Prostate gland (tissue), 2 donors: Measurements from ENCODE around the gene PLA2G4E. TPM values are rescaled to one million over a fixed set of nuclear protein-coding genes. Genes with fewer than 3 reads are reported as not detected.

Experiments used
- DNase-seq: peaks from one replicate; pipeline ENCODE4 v3.0.0-alpha.2; 2019; ENCODE audit warnings: low spot score
- H3K27ac ChIP-seq, 2 donors: fragments of 200-600 bp; sonication (generic); 2 replicates each; pipeline ENCODE4 v1.5.1; 2017 to 2019
- H3K27me3 ChIP-seq: fragments of 200-600 bp; sonication (generic); replicated peaks from 2 replicates; pipeline ENCODE4 v1.5.1; 2019; ENCODE audit not compliant: insufficient read depth
- H3K36me3 ChIP-seq, 2 donors: fragments of 200-600 bp; sonication (generic); 1 replicate in 1 of 2; 2 replicates in 1 of 2; pipeline versions ENCODE4 v1.5.1 to v1.8.1; 2017 to 2019
- H3K4me1 ChIP-seq: fragments of 200-600 bp; sonication (generic); replicated peaks from 2 replicates; pipeline ENCODE4 v1.5.1; 2019
- H3K4me3 ChIP-seq, 2 donors: fragments of 200-600 bp; sonication (generic); 2 replicates each; pipeline ENCODE4 v1.5.1; 2017 to 2019
- H3K9me3 ChIP-seq: fragments of 200-600 bp; sonication (generic); 2 replicates; pipeline ENCODE4 v1.5.1; 2017
- POLR2A ChIP-seq: fragments of 450-650 bp; IDR thresholded peaks from one replicate; pipeline ENCODE4 v1.6.1; 2016; ENCODE audit warnings: antibody characterized with exemption, mild to moderate bottlenecking
- POLR2AphosphoS5 ChIP-seq: sonication (generic); formaldehyde crosslinking; IDR thresholded peaks from one replicate; pipeline ENCODE4 v1.6.1; 2017; ENCODE audit warnings: antibody characterized with exemption
- WGBS: methylation state at CpG from one replicate; pipeline ENCODE4 v1.1.5; 2018; 5-methylcytosine and 5-hydroxymethylcytosine counted together
- intact Hi-C: fragments of 100-400 bp; cut with DNase I; formaldehyde crosslinking; loops from one replicate; pipeline ENCODE4 v1.14.2; 2022
- total RNA-seq, 2 donors: library from RNA; depleted of rRNA; stranded (reverse); fragments of >200 nt; gene quantifications; one replicate each; pipeline ENCODE4 v1.1.0, GENCODE V29; 2016
- TF ChIP-seq, protein P1 (sequence below), 4 experiments: fragments of 200-600 bp in 2 of 4; fragments of 450-650 bp in 2 of 4; sonication (generic) in 2 of 4; IDR thresholded peaks; 1 replicate in 3 of 4; 2 replicates in 1 of 4; pipeline ENCODE4 v1.5.1; 2016 to 2019; ENCODE audit warnings: antibody characterized with exemption in 4 of 4, mild to moderate bottlenecking in 2 of 4, moderate library complexity in 2 of 4

The PLA2G4E gene
- total RNA-seq, 2 donors from 2014 or later: 0.17 to 0.18 TPM

DNA sequence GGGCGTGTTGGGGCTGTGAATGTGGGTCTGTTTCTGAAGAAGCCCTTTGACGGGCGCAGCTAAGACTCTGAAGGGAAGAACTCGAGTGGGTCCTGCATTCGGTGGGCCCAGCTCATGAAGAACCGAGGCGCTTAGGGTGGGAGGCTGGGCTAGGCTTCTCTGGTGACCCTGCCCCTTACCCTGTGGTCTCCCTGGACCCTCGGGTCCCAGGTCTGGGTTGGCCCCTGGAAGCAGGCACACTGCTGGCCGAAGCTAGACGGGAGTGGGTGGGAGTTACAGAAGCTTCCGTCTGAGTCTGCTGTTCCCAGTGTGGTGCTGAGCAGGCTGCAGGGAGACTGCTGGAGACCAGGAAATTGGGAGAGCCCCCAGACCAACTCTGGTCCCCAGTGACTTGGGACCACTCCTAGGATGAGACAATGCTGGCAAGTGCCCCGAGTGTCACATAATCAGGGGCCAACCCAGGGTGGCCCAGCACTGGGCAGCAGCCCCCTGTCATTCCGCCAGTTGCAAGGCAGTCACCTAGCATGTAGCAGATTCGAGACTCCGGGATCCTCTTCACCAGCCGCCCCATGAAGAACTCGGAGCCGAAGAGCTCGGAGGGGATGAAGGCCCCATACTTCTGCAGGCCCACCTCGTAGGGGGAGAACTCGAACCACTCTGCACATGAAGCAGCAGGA is 31.8 kb downstream of the PLA2G4E start:
- 74% methylated on average over 21 of the region's 21 CpGs for WGBS
- intact Hi-C loops: loop anchor here (1.0 kb wide), 1 partner anchor 68 kb away; no protein-coding TSS in a partner anchor
- H3K27me3 ChIP-seq: no peaks in the 10 kb centered on the region
- H3K4me3 ChIP-seq: no peak overlapping the region
- H3K36me3 ChIP-seq: no peaks in the 10 kb centered on the region
- no peaks in the 10 kb centered on the region for H3K4me1 ChIP-seq
- no peak for DNase-seq
- H3K27ac ChIP-seq: no peak overlapping the region
- no peaks in the 10 kb centered on the region for H3K9me3 ChIP-seq
- TF ChIP-seq, protein P1, sequence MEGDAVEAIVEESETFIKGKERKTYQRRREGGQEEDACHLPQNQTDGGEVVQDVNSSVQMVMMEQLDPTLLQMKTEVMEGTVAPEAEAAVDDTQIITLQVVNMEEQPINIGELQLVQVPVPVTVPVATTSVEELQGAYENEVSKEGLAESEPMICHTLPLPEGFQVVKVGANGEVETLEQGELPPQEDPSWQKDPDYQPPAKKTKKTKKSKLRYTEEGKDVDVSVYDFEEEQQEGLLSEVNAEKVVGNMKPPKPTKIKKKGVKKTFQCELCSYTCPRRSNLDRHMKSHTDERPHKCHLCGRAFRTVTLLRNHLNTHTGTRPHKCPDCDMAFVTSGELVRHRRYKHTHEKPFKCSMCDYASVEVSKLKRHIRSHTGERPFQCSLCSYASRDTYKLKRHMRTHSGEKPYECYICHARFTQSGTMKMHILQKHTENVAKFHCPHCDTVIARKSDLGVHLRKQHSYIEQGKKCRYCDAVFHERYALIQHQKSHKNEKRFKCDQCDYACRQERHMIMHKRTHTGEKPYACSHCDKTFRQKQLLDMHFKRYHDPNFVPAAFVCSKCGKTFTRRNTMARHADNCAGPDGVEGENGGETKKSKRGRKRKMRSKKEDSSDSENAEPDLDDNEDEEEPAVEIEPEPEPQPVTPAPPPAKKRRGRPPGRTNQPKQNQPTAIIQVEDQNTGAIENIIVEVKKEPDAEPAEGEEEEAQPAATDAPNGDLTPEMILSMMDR (IDR thresholded peaks at IDR 0.05): no peak
- no peak for TF ChIP-seq POLR2A
- TF ChIP-seq POLR2AphosphoS5: no peak

DNA sequence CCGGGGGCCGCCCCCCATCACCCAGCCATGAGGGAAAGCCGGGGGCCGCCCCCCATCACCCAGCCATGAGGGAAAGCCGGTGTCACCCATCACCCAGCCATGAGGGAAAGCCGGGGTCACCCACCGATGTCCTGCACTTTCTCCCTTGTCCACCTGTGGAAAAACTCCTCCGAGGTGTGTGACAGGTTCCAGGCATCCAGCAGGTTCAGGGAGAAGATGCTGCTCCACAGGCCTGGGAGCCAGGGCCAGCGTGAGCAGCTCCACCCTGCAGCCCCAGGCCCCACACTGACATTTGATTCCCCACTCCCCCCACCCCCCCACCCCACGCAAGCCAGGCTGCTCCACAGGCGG is 32.9 kb downstream of the PLA2G4E start:
- Histone ChIP-seq H3K27me3 (no peaks in the 10 kb centered on the region), H3K36me3 (no peaks in the 10 kb centered on the region), H3K27ac (no peak overlapping the region), H3K9me3 (no peaks in the 10 kb centered on the region), H3K4me1 (no peaks in the 10 kb centered on the region), H3K4me3 (no peak overlapping the region)
- intact Hi-C loops: no loop called here
- no peak for DNase-seq
- no peak for TF ChIP-seq POLR2AphosphoS5
- TF ChIP-seq POLR2A: no peak
- TF ChIP-seq, protein P1 (IDR thresholded peaks at IDR 0.05): no peak
- 79% methylated on average over 7 of the region's 11 CpGs for WGBS

DNA sequence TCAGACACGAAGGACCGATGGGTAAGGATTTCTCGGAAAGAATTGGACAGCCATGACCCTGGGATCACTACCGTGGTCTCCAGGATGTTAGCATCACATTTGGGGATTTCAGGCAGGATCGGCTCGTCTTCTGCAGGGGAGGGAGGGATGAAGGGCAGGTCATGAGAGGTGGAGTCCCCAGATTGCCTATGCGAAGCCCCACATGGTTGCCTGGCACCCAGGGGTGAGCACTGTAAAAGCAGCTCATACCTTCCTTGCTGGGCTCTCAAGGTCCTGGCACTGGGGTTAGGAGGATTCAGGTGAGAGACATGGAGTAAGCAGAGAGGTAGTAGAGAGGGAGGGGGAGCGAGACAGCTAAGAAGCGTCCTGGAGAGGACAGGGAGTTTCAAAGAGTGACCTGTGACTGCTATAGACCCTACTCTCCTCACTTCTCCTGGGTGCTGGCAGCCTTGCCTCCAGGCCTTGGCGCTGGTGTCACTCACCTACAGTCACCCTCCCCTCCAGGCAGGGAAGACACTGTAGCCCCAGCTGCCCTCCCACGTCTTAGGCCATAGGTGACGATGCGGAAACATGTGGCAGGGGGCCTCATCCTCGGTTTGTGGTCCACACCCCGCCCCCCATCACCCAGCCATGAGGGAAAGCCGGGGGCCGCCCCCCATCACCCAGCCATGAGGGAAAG is 33.5 kb downstream of the PLA2G4E start:
- H3K27me3 ChIP-seq: no peaks in the 10 kb centered on the region
- 86% methylated on average over 17 of the region's 17 CpGs for WGBS
- no peaks in the 10 kb centered on the region for H3K36me3 ChIP-seq
- H3K27ac ChIP-seq: no peak overlapping the region
- DNase-seq: no peak
- no peaks in the 10 kb centered on the region for H3K4me1 ChIP-seq
- intact Hi-C loops: no loop called here
- no peak overlapping the region for H3K4me3 ChIP-seq
- H3K9me3 ChIP-seq: no peaks in the 10 kb centered on the region
- TF ChIP-seq, protein P1 (IDR thresholded peaks at IDR 0.05): no peak
- TF ChIP-seq POLR2A (no peak), POLR2AphosphoS5 (no peak)

DNA sequence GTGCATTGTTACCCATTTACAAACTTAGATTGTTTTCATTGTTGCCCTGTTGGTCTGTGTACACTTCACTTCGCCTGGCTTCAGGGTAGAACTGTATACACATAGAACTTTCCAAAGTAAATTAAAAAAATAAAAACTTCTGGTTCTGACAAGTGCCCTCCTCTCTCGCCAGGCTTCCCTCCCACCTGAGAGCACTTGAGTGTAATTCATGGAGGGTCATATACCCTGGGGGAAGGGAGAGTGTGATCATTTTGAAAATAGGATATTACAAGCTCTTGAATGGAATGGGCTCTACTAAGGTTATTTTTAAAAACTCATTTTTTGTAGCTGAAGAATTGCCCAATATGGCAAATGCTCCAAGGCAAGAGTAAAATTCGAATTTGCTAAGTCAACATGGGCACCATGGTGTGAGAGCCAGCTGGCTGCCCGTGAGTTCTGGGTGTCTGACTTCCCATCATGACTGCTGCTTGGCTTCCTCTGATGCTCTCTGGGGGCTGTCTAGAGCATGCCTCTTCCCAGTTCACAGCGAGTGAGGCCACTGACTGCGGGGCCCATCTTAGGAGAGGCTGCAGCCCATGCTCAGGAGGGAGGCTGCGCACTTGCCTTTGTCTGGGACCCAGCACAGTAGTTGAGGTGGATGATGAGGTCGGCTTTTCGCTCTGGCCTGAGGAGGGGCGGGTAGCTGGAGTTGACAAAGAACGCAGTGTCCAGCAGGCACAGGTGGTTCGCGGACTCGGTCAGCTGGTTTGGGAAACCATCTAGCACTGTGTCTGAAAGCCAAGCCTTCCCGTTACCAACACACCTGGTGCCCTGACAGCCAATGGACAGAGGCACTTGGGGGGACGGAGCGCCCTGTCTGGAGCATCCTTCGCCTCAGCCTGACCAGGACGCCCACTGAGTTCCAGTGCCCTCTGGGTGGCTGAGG is 35.3 kb downstream of the PLA2G4E start:
- 90% methylated on average over 19 of the region's 19 CpGs for WGBS
- H3K27me3 ChIP-seq: no peaks in the 10 kb centered on the region
- no peak overlapping the region for H3K27ac ChIP-seq
- H3K4me3 ChIP-seq: no peak overlapping the region
- intact Hi-C loops: no loop called here
- no peaks in the 10 kb centered on the region for H3K9me3 ChIP-seq
- no peaks in the 10 kb centered on the region for H3K4me1 ChIP-seq
- no peak for DNase-seq
- TF ChIP-seq POLR2A: no peak
- no peaks in the 10 kb centered on the region for H3K36me3 ChIP-seq

DNA sequence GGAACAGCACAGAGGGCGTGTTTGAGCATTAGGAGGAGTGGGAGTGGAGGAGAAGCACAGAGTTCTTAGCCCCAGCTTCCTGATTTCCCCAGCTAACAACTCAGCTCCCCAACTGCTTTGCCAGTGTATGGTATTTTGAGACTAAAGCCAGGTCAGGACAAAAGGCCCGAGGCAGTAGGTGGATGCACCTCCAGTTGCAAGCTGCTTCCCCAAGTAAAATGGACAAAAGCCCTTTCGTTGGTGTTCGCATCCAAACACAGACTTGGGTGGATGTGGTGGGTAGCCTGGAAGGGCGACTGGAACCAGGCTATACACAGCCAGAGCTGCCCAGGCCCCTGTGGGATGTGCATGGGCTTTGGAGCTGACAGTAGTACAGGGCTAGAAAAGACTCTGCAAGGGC is 36.2 kb downstream of the PLA2G4E start:
- Histone ChIP-seq H3K9me3 (no peaks in the 10 kb centered on the region), H3K27me3 (no peaks in the 10 kb centered on the region), H3K36me3 (no peaks in the 10 kb centered on the region), H3K4me1 (no peaks in the 10 kb centered on the region), H3K4me3 (no peak overlapping the region), H3K27ac (no peak overlapping the region)
- WGBS: 87% methylated on average over 5 of the region's 5 CpGs
- DNase-seq: no peak
- intact Hi-C loops: no loop called here
- TF ChIP-seq, protein P1 (IDR thresholded peaks at IDR 0.05): no peak
- TF ChIP-seq POLR2A (no peak), POLR2AphosphoS5 (no peak)
